K562 (cell line): ENCODE measurements around the gene GGCT. TPM values are rescaled to one million over a fixed set of nuclear protein-coding genes. Genes with fewer than 3 reads are reported as not detected.

Experiments used
- ATAC-seq: fragments of 200-7000 bp; cut with Tn5 transposase; 3 replicates; pipeline ENCODE4 v1.9.1; 2020; ENCODE audit warnings: moderate library complexity
- BruUV-seq: library from RNA; stranded (reverse); fragments of 400-500 nt; replicated peaks from 2 replicates; lab custom pipeline; 2021; lab: Mats Ljungman, UMichigan
- CTCF ChIA-PET: fragments of 300-600 bp; formaldehyde crosslinking; extraction: SDS; loops from one replicate; lab custom pipeline; 2021; ENCODE audit warnings: low intra/inter-chr PET ratio; lab: Yijun Ruan, JAX
- POLR2A ChIA-PET: fragments of 300-600, 350-650 bp; sonication (Branson Sonifier 250); formaldehyde crosslinking; extraction: SDS; loops from one replicate; lab custom pipeline; 2021; ENCODE audit warnings: antibody characterized with exemption, inconsistent platforms; lab: Yijun Ruan, JAX
- DNase-seq, 4 experiments: peaks; one replicate each; pipeline versions ENCODE4 v3.0.0 to v3.0.0-alpha.2; 2011 to 2018; ENCODE audit warnings: low spot score in 3 of 4, mixed read lengths in 3 of 4; ENCODE audit errors: extremely low read depth in 1 of 4
- FAIRE-seq: peaks from 2 replicates; lab custom pipeline; 2011; peaks lifted over from hg19 to GRCh38; lab: Jason Lieb, UNC
- H2AFZ ChIP-seq: 2 replicates; pipeline ENCODE4 v1.6.0; 2011; ENCODE audit warnings: low read depth, low read length, control low read depth, inconsistent platforms
- H3K27ac ChIP-seq: fragments of 200-600 bp; 3 replicates; pipeline ENCODE4 v1.8.0; 2011; ENCODE audit warnings: low read depth, mild to moderate bottlenecking, control low read depth, inconsistent platforms, low read length, moderate library complexity, mixed read lengths; ENCODE audit errors: extremely low read depth
- H3K27me3 ChIP-seq, 2 experiments: fragments of 300-600 bp in 1 of 2; 2 replicates in 1 of 2; 3 replicates in 1 of 2; pipeline versions ENCODE4 v1.6.0 to v1.8.0; 2011; ENCODE audit warnings: inconsistent platforms in 2 of 2, low read length in 2 of 2, mild to moderate bottlenecking in 1 of 2, mixed read lengths in 1 of 2, moderate library complexity in 1 of 2; ENCODE audit not compliant: control insufficient read depth in 2 of 2, insufficient read depth in 2 of 2
- H3K36me3 ChIP-seq: fragments of 300-600 bp; 3 replicates; pipeline ENCODE4 v1.8.0; 2011; ENCODE audit warnings: mild to moderate bottlenecking, low read length, inconsistent platforms; ENCODE audit not compliant: control insufficient read depth, insufficient read depth
- H3K4me1 ChIP-seq, 2 experiments: fragments of 200-600 bp in 1 of 2; replicated peaks in 1 of 2; 2 replicates in 1 of 2; 3 replicates in 1 of 2; pipeline versions ENCODE4 v1.5.1 to v1.8.0; 2011; ENCODE audit warnings: inconsistent platforms in 2 of 2, low read length in 2 of 2, mild to moderate bottlenecking in 1 of 2, mixed read lengths in 1 of 2, moderate library complexity in 1 of 2; ENCODE audit not compliant: control insufficient read depth in 2 of 2, insufficient read depth in 2 of 2
- H3K4me2 ChIP-seq: 2 replicates; pipeline ENCODE4 v1.6.1; 2011; ENCODE audit warnings: low read length, control low read depth, inconsistent platforms, mixed read lengths; ENCODE audit not compliant: insufficient read depth
- H3K4me3 ChIP-seq: fragments of 200-600 bp; sonication (generic), shearing (Covaris generic); 2 replicates; pipeline ENCODE4 v1.5.1; 2016; ENCODE audit warnings: control low read depth, inconsistent platforms
- H3K79me2 ChIP-seq: fragments of 200-600 bp; 3 replicates; pipeline ENCODE4 v1.8.0; 2011; ENCODE audit warnings: low read length, inconsistent platforms; ENCODE audit not compliant: control insufficient read depth, insufficient read depth
- H3K9ac ChIP-seq, 2 experiments: 2 replicates each; pipeline versions ENCODE4 v1.6.0 to v1.6.1; 2011; ENCODE audit warnings: low read depth in 2 of 2, low read length in 2 of 2, control low read depth in 1 of 2, inconsistent platforms in 1 of 2, mild to moderate bottlenecking in 1 of 2, mixed read lengths in 1 of 2; ENCODE audit not compliant: insufficient read depth in 1 of 2
- H3K9me1 ChIP-seq: one replicate; pipeline ENCODE4 v1.6.0; 2011; ENCODE audit warnings: inconsistent platforms, mild to moderate bottlenecking, low read length, moderate library complexity; ENCODE audit not compliant: control insufficient read depth, insufficient read depth
- H3K9me3 ChIP-seq: replicated peaks from 2 replicates; pipeline ENCODE4 v1.5.1; 2011; ENCODE audit warnings: low read depth, low read length, inconsistent platforms; ENCODE audit not compliant: control insufficient read depth, insufficient read depth
- H4K20me1 ChIP-seq: replicated peaks from 2 replicates; pipeline ENCODE4 v1.6.1; 2011; ENCODE audit warnings: low read length, inconsistent platforms, mixed read lengths; ENCODE audit not compliant: control insufficient read depth, insufficient read depth
- CBX8 ChIP-seq: fragments of 200-600 bp; sonication (generic); IDR thresholded peaks from 2 replicates; pipeline ENCODE4 v1.6.1; 2012; ENCODE audit warnings: borderline replicate concordance, mixed run types, low read depth, mild to moderate bottlenecking, moderate library complexity, mixed read lengths, low read length, control low read depth, inconsistent platforms; ENCODE audit not compliant: poor library complexity, severe bottlenecking; ENCODE audit errors: extremely low read depth
- FOXO4 ChIP-seq: fragments of 450-650 bp; formaldehyde crosslinking; IDR thresholded peaks from 2 replicates; pipeline ENCODE4 v1.4.0; 2020; ENCODE audit warnings: mild to moderate bottlenecking, moderate library complexity
- MAFK ChIP-seq: IDR thresholded peaks from 2 replicates; pipeline ENCODE4 v1.6.1; 2011; ENCODE audit warnings: low read length, improper control_type of control experiment
- SMARCB1 ChIP-seq: IDR thresholded peaks from 2 replicates; pipeline ENCODE4 v1.6.1; 2011; ENCODE audit warnings: improper control_type of control experiment, low read depth; ENCODE audit not compliant: insufficient read length
- SREBF2 ChIP-seq: sonication (generic); formaldehyde crosslinking; IDR thresholded peaks from 2 replicates; pipeline ENCODE4 v1.4.0; 2020; ENCODE audit warnings: mild to moderate bottlenecking, missing genetic modification reagents
- TOE1 ChIP-seq, 2 experiments: fragments of 450-650 bp in 1 of 2; sonication (generic) in 1 of 2; formaldehyde crosslinking in 1 of 2; IDR thresholded peaks; 2 replicates each; pipeline versions ENCODE4 v1.7.1 to v1.8.0; 2016 to 2022; ENCODE audit warnings: borderline replicate concordance in 2 of 2, mild to moderate bottlenecking in 2 of 2, antibody characterized with exemption in 1 of 2, inconsistent platforms in 1 of 2, low read depth in 1 of 2, missing genetic modification reagents in 1 of 2, moderate library complexity in 1 of 2
- ZC3H4 ChIP-seq: sonication (generic); formaldehyde crosslinking; IDR thresholded peaks from 2 replicates; pipeline ENCODE4 v1.9.0; 2021; ENCODE audit warnings: missing genetic modification reagents, borderline replicate concordance
- WGBS: fragments of 100-300 bp; shearing (Covaris generic); methylation state at CpG from one replicate; pipeline ENCODE4 v1.1.6; 2016; ENCODE audit warnings: low coverage, mixed read lengths; ENCODE audit not compliant: insufficient coverage; ENCODE audit errors: missing lambda C conversion rate; 5-methylcytosine and 5-hydroxymethylcytosine counted together
- in situ Hi-C: fragments of 300-500 bp; cut with MboI; formaldehyde crosslinking; loops from 4 replicates; pipeline ENCODE4 v1.15.0; 2018; ENCODE audit warnings: inconsistent platforms, mixed read lengths
- intact Hi-C: fragments of 100-400 bp; cut with micrococcal nuclease; formaldehyde crosslinking; loops from 2 replicates; pipeline ENCODE4 v1.14.2; 2022
- polyA plus RNA-seq, 8 experiments: library from polyadenylated mRNA; depleted of rRNA in 4 of 8; stranded (reverse) in 5 of 8; unstranded in 3 of 8; fragments of >200 nt; fragmentation: Nextera tagmentation in 2 of 8; fragmentation: Illumina TruSeq in 1 of 8; extraction: Ambion mirVana in 2 of 8; extraction: Trizol in 1 of 8; gene quantifications; 2 replicates each; pipeline versions ENCODE4 v1.2.1 to v1.2.3, GENCODE V29; 2011 to 2014; ENCODE audit warnings: inconsistent platforms in 1 of 8, missing spikeins in 1 of 8
- total RNA-seq, 7 experiments: library from RNA; depleted of rRNA in 6 of 7; stranded (reverse); fragments of >200 nt in 6 of 7; fragmentation: Illumina TruSeq in 2 of 7; extraction: Trizol in 2 of 7; gene quantifications; 2 replicates each; pipeline versions ENCODE4 v1.2.1 to v1.2.3, GENCODE V29; 2011 to 2021; ENCODE audit warnings: low replicate concordance in 1 of 7

The GGCT gene
- total and polyA plus RNA-seq, 9 of the 15 experiments (the other 6 are each of a cell fraction or from before 2014, with no cell fraction given) = 79.0 to 349 (median 136) TPM

GRCh38 chr7:30472081-30472783 lies 32.4 kb downstream of the GGCT start:
- TF ChIP-seq TOE1 (IDR thresholded peaks at IDR 0.05; ENCODE audit: borderline replicate concordance) (no peak), TOE1 (CRISPR knock-in tag; IDR thresholded peaks at IDR 0.05; ENCODE audit: borderline replicate concordance, low read depth) (no peak), MAFK (no peak), SMARCB1 (no peak), SREBF2 (CRISPR knock-in tag) (no peak), FOXO4 (CRISPR knock-in tag) (no peak), ZC3H4 (no peak), CBX8 (no peak)
- Histone ChIP-seq H3K36me3 (no peaks in the 10 kb centered on the region), H3K9ac (no peak overlapping the region), H3K4me2 (no peak overlapping the region), H3K4me1 (peaks cover 10 to 36% of the 10 kb centered on the region in 2 experiments; a peak in 4 of 5 replicates), H3K9me1 (no peaks in the 10 kb centered on the region), H3K79me2 (no peaks in the 10 kb centered on the region), H3K27me3 (no peaks in the 10 kb centered on the region), H3K4me3 (no peak overlapping the region), H3K27ac (no peak overlapping the region), H3K9me3 (no peaks in the 10 kb centered on the region), H4K20me1 (peaks cover 4% of the 10 kb centered on the region; the same call in 1 of the 2 replicates), H2AFZ (no peak overlapping the region)
- intact Hi-C loops = no loop called here
- DNase-seq (no peak), ATAC-seq (no peak), FAIRE-seq (no peak)
- ChIA-PET CTCF (interaction anchor here (0.7 kb wide), 1 partner anchor 91 kb away, joined by 3 read pairs; no protein-coding TSS in a partner anchor), POLR2A (interaction anchor here (0.6 to 1.2 kb wide), 3 partner anchors 15 to 196 kb away, joined by 3 read pairs; no protein-coding TSS in a partner anchor)
- 35% methylated on average over 4 of the region's 4 CpGs for WGBS
- in situ Hi-C loops = no loop called here
- BruUV-seq = no TSS peak
